ENCODE data around the gene CYFIP1.

GRCh38 chr15:22889146-22889818 lies 90.9 kb downstream of the CYFIP1 start:
- TF ChIP-seq CTCF (IDR thresholded peaks at IDR 0.05) (no peak), POLR2A (IDR thresholded peaks at IDR 0.05) (no peak)

Data from heart left ventricle (tissue), 13 donors.